T1000 (cell line): ENCODE data around the gene ANO1.

Experiments used
- DNase-seq: peaks from one replicate; lab custom pipeline; 2025; ENCODE audit warnings: mixed read lengths; lab: John Stamatoyannopoulos, UW

ANO1 gene

DNA sequence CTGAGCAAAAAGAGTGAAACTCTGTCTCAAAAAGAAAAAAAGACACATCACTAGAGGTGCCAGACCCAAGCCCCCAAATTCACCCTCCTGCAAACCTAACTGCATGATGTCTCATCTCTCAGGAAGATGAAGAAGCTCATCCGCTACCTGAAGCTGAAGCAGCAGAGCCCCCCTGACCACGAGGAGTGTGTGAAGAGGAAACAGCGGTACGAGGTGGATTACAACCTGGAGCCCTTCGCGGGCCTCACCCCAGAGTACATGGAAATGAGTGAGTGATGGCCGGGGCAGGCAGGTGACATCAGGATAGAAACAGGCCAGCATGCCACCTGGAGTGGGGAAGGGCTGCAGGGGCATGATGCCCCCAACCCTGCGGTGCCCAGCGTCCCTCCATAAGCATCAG lies 89.0 kb downstream of the ANO1 start:
- DNase-seq = no peak

DNA sequence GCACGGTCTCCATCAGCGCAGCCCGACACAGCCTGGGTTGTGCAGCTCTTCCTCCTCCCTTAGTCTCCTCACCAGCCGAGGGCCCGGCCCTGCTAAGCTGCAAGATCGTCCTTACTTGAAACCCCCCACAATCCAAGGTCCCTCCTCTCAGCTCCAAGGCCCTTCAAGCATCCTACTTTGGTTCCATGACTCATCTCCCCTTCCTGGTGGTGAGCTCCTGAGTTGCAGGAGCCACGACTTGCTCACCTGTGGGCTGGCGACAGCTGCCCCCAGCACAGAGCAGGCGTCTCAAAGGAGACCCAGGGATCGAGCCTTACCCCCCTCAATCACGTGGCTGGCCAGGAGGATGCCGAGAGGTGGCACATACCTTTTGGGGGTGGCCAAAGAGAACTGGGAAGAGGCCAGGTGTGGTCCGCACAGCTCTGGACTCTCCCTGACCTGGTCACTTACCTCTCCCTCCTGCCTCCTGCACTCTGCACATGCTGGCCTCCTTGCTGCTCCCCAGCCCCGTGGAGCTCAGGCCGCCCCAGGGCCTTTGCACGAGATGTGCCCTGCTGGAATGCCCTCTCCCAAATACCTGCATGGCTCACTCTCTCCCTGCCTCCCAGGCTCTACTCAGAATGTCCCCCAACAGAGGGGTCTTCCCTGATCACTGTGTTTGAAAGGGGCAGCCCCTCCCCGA lies 89.7 kb downstream of the ANO1 start:
- DNase-seq = no peak

DNA sequence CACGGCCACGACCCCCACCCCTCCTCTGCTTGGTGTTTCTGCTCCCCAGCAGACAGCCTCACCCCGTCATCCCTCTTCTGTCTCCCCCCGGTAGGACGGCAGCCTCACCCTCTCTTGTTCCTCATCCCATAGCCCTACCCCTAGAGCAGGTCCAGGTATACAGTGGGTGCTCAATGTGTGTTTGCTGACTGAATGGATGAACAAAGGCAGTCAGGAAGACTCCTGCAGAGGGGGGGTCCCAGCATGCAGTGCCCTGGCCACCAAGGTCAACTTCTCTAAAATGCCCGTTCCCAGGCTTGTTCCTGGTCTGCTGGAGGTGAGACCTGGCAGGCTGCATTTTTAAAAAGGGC lies 90.3 kb downstream of the ANO1 start:
- DNase-seq = no peak

DNA sequence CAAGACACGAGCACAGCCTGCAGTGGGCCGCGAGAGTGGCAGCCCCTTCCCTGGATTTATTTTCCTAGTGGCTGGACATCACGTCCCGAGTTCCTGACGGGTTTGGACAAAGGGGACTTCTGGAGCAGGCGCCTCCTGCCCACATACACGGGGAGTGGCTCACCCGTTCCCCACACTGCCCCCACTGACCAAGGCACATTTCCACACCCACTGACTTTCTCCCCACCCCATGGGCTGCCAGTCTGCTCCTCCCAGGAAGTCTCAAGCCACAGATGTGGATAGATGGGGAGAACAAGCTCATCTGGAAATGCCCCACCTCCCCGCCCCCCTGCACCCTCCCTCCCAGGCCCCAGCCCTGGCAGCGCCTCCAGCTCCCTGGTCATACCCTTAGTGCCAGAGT lies 91.0 kb downstream of the ANO1 start:
- DNase-seq = no peak

DNA sequence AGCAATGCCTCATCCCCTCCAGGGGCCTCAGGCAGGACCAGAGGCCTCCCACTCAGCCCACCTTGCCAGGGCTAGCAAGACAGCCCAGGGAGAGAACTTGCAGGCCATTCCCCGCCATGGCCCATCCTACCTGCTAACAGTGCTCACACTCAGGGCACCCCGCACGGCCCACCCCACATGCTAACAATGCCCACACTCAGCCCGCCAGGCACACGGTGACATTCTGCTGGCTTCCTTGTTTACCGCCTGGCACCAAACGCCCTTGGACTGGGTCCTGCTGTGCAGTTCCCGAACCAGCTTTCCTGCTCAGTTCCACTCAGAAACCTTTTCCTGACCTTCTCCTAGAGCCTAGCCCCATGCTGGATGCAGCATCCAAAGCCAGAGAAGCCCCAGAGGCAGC lies 91.5 kb downstream of the ANO1 start:
- DNase-seq = no peak

DNA sequence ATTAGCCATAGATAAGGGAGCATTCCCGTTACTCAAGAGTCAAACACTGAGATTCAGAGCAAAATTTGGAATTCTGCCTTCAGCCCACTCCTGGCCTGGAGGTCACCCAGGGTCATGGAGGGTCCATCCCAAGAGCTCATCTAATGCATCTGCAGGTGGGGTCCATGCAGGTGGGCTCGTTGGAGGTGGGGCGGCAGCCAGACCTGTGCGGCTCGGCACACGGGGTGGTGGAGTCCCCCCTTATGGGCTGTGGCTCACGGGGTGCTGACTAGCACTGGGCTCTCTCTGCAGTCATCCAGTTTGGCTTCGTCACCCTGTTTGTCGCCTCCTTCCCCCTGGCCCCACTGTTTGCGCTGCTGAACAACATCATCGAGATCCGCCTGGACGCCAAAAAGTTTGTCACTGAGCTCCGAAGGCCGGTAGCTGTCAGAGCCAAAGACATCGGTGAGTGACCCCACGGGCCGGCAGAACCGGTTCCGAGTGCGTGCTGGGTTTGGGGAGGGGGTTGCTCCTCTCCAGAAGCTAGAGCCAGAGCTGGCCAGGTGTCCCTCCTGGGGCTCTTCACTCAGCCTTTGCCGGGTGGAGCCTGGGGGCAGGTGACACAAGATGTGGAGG lies 92.6 kb downstream of the ANO1 start:
- no peak for DNase-seq

DNA sequence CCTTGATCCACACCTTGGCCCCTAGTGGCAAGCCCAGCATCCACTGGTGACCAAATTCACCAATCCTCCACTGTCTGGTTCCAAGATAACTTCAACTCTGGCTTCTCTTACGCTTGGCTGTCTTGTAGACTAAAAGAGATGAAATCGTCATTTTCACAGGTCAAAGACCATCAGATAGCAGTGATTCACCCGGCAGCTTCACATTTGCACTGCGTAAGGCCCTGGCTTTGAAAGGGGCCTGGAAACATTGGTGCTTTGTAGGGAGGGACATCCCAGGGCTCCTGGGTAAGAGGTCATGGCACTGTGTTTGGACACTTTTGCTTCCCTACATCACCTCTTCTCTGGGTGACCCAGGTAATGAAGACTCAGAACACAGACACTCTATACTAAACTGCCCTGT lies 94.9 kb downstream of the ANO1 start:
- no peak for DNase-seq

DNA sequence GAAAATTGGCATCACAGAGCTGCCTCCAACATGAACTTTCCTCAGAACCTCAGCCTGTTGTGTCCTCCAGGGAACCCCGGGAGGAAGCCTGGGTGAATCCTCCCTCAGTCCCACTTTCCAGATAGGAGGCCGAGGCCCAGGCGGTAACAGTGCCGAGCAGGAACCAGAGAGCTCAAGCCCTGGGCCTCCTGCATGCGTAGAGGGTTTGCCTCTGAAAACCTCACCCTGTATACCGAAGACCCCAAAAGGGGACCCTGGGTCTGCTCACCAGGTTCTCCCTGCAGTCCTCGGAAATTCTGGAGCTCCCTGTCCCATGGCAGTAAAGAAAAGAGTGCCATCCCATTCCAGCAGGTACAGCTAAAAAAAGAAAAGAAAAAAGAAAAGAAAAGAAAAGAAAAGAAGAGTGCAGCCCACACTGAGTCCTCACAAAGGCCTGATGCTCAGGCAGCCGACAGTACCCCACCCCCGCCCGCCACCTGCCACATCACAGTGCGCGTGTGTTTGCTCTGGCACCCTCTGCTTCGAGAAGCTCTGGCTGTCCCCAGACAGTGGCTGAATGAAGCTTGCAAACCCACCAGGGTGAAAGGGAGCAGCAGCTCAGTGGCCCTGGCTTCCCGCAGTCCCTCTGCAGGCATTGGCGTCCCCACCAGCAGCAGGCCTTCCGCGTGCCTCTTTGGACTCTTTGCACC lies 96.6 kb downstream of the ANO1 start:
- no peak for DNase-seq

DNA sequence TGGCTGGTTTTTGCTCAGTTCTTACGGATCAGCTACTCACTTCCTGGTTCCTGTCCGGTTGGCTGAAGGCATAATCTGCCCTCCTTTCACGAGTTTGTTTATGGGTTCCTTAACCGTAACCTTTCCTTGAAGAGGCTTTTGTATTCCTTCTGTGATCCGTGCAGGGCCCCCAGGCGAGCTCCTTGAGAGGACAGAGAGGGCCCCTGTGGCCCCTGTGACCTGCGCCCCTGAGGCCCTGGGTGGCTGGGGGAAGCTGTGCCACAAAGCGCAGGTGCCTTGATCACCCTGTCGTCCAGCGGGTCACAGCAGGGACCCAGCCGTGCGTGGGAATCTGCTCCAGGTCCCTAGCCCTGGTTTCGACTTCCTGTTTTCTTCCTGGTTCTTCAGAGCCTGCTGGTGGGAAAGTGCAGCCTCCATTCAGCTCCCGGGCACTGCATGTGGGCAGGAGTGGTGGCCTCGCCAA lies 97.2 kb downstream of the ANO1 start:
- DNase-seq = no peak

DNA sequence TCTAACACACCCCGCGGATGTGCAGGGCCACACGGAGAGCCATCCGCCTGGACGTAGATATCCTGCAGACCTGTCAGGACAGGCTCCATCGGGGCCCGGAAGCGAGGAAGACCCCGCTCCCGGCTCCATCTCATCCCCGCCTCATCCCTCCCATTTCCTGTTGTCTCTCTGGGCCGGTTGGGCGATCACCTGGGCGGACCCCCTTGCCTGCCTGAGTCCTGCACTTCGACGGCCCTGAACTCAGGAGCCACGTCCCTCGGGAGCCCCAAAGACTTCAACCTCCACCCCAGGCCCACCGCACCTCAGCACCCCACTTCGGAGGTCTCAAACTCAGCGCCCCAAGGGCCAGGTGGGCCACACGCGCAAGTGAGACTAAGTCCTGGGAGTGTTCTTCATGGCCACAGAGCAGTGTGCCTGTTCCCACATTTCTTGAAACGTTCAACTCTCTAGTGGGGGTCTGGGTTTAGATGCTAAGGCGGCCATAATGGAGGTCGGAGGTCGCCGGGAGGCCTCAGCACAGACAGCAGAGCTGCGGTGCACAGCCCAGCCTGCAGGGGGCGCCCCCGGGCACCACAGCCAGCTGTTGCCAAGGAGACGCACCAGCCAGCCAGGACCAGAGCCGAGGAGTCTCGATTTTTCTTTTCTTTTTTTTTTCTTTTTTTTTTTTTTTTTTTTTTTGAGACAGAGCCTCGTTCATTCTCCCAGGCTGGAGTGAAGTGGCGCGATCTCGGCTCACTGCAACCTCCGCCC lies 99.0 kb downstream of the ANO1 start:
- no peak for DNase-seq

DNA sequence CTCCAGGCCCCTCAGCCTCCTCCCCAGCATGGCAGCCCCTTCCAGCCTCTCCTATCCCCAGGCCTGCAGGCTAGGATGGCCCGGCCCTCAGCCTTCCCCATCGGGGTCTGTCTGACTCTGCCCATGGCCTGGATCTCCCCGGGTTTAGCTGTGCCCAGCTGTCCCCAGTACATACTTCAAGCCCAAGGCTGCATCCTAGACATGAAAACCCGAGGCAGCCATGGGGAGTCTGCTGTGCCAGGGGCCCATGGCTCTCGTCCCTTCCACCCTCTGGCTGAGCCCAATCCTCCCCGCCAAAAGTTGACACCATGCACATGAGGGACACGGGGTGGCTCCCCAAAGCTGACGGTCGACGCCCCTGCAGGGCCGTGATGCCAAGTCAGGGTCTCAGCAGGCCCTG lies 102.8 kb downstream of the ANO1 start:
- no peak for DNase-seq

DNA sequence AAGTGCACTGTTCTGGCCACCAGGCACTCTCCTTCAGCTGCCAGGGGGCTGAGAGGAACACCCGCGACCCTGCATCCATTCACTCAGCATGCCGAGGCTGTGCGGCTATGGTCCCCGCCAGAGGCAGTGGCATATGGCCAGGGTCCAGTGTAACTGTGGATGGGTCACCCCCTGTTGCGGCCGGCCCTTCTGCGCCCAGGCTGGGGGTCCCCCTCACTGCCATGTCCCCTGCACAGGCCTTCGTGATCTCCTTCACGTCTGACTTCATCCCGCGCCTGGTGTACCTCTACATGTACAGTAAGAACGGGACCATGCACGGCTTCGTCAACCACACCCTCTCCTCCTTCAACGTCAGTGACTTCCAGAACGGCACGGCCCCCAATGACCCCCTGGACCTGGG lies 104.1 kb downstream of the ANO1 start:
- DNase-seq = no peak

DNA sequence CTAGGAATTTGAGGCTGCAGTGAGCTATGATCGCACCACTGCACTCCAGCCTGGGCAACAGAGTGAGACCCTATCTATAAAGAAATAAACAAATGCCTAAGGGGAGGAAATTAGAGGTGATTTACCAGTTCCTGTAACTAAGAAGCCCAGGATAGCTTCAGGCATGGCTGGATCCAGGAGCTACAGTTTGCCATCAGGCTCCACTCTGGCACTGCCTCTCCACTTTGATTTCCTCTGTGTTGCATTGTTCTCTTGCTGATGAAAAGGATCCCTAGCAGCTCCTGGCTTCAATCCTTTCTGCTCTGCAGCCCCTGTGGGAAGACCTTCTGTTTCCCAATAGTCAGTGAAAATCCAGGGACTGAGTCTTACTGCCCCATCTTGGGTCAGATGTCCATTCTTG lies 104.9 kb downstream of the ANO1 start:
- DNase-seq = no peak

DNA sequence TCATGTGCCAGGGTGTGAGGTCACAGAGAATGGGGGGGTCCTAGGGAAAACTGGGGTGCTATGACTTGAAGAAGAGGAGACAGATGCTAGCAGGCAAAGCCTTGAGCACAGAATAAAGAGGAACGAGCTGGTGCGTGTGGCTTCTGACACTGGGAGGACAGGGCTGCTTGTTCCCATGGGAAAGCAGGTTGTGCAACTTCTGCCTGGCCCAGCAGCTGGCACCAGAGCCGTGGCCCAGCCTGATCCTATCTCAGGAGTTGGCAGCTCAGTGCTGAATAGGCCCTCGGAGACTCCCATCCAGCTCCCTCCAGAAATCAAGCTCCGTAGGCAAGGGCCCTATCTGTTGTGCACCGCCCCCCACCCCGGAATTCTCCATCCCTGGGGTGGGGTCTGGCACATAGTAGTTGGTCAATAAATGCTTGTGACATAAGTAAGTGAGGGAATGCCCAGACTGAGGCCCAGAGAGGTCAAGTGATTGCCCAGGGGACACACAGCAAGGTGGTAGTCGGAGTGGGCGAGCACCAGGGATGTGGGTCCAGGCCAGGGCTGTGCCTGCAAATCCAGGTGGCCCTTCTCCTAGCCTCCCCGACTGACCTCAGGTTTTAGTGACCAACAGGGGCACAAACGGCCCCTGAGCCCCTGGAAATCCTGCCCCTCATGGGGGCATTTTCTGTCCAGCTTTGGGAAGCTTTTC lies 105.5 kb downstream of the ANO1 start:
- DNase-seq = no peak

DNA sequence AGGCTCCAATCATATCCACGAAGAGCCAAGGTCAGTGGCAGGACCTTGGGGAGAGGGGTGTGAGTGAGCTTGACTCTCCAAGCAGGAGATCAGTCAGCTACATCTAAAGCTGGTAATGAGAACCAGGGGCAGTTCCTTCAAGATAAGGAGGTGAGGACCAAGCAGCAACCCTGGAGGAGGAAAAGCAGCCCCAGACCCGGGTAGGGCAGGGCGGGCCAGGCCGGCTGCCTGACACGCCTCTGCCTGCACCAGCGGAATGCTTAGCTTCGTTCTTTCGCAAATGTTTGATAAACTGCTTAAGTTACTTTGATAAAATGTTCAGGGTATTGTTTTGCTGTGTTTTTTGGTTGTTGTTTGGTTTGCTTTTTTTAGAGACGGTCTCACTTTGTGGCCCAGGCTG lies 106.3 kb downstream of the ANO1 start:
- DNase-seq = no peak

DNA sequence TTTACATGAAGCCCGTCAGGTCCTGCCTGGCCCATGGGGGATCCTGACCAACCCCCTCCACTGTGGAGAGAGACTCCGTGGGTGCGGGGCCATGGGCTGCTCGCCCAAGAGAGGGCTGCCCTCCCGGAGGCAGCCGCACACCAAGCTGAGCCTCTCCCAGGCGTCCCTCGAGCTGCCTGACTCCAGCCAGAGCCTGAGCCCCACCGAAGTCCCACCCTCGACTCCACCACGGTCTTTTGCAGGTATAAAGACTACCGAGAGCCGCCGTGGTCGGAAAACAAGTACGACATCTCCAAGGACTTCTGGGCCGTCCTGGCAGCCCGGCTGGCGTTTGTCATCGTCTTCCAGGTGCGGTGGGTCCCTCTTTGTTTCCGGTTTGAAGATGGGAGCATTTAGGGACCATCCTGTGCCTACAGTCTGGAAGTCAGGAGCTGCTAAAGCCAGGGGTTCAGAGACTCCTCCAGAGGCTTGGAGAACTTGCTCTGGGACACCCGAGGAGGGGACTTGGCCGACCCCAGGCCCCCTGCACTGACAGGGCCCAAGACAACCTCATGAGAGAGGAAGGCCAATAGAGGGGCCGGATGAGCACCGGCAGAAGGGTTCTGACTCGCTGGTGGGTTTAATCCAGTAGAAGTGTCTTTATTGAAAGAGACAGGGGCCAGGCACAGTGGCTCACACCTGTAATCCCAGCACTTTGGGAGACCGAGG lies 107.4 kb downstream of the ANO1 start:
- DNase-seq = no peak

DNA sequence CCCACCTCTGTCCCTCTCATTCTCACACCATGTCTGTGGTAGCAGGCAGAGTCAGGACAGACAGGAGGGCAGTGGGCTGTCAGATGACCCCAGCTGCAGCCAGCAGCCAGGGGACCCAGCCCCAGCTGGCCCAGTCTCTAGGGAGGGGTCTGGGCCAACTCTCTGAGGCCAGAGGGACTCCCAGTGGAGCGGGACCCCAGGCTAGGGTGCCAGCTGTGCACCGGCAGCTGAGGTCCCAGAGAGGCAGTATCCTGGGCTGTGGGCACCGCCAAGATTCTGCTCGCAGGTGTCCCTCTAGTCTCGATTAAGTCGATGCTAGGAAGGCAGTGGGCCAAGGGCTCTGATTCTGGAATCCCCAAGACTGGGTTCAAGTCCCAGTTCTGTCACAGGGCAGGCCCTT lies 108.3 kb downstream of the ANO1 start:
- DNase-seq = no peak

DNA sequence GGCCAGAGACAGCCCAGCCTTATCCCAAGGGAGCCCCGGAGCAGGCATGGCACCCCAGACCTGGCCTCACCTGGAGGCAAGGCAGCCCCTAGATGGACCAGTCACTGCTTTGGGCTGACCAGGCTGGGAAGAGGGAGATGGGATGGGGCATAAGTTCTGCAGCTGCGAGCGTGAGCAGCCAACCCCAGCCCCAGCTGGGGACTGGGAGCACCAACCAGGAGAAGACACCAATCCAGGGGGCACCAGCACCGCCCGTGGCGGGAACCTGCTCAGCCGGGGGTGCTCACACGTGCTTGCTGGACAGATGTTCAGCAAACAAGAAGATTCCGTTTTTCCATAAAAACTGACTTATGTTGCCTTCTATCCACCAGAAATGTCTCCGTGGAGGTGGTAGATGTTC lies 108.8 kb downstream of the ANO1 start:
- no peak for DNase-seq

DNA sequence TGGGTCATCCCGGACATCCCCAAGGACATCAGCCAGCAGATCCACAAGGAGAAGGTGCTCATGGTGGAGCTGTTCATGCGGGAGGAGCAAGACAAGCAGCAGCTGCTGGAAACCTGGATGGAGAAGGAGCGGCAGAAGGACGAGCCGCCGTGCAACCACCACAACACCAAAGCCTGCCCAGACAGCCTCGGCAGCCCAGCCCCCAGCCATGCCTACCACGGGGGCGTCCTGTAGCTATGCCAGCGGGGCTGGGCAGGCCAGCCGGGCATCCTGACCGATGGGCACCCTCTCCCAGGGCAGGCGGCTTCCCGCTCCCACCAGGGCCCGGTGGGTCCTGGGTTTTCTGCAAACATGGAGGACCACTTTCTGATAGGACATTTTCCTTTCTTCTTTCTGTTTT lies 109.7 kb downstream of the ANO1 start:
- DNase-seq = no peak

DNA sequence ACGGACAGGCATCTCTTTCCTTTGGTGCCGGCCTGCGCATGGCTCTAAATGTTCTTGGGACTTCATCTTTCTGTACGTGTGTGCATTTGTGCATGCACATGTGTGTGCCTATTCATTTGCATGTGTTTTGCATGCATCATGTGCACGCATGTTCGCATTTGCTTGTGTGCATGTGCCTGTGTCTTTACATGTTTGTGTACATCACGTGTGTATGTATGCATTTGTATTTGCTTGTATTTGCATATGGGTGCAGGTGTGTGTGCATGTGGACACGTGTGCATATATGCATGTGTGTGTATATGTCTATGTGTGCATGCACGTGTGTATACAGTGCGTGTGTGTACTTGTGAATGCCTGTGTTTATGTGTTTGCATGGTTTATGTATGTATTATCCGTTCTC lies 111.5 kb downstream of the ANO1 start:
- DNase-seq = no peak

DNA sequence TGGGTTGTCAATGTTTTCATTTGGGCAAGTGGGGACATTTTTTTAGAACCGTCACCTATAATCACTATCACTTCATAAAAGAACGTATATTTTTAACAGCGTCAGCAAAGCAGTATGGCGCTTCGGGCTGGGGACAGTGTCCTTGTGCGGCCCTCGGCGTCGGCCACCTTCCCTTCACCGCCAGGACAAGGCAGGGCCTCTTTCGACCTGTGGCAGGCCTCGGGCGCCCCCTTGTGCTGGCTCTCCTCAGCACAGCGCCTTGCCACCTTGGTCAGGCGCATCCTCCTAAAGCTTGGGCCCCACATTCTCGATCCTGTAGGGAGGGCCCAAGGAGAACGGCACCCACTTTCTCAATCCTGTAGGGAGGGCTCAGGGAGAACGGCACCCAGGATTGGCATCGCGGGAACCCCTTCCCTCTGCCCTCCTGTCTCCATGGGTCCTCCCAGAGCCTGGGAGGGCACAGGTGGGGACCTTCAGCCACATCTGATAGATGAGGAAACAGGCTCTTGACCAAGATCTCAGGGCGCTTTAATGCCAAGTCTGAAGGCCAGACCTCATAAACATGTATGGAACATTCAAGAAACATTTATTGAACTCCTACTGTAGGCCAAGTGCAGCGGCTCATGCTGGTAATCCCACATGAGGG lies 113.5 kb downstream of the ANO1 start:
- DNase-seq = peak; percentile 36
